ENCODE results near the gene LRIT1. TPM values are rescaled to one million over a fixed set of nuclear protein-coding genes. Genes with fewer than 3 reads are reported as not detected.

The LRIT1 gene
- total and polyA plus RNA-seq, 5 donors: 0.09 TPM; not detected in 4

- 86% methylated on average over 3 of the region's 3 CpGs for WGBS
- intact Hi-C loops (cut with DNase I): no loop called here
- H3K4me1 ChIP-seq (ENCODE audit: control insufficient read depth, insufficient read depth, low read length): no peaks in the 10 kb centered on the region
- no peak for ATAC-seq
- no peak overlapping the region for H3K27ac ChIP-seq (ENCODE audit: low read length)
- no peak for DNase-seq
- no peaks in the 10 kb centered on the region for H3K9me3 ChIP-seq (ENCODE audit: control insufficient read depth, low read length)
- H3K4me3 ChIP-seq (ENCODE audit: low read length): no peak overlapping the region
- no peaks in the 10 kb centered on the region for H3K27me3 ChIP-seq (ENCODE audit: control insufficient read depth, insufficient read depth)
Measured at GRCh38 chr10:84190621-84191020, 50.7 kb downstream of the LRIT1 start.

- Histone ChIP-seq H3K9me3 (ENCODE audit: control insufficient read depth, low read length) (no peaks in the 10 kb centered on the region), H3K27me3 (ENCODE audit: control insufficient read depth, insufficient read depth) (no peaks in the 10 kb centered on the region), H3K4me1 (ENCODE audit: control insufficient read depth, insufficient read depth, low read length) (no peaks in the 10 kb centered on the region), H3K27ac (ENCODE audit: low read length) (no peak overlapping the region), H3K4me3 (ENCODE audit: low read length) (no peak overlapping the region)
- intact Hi-C loops (cut with DNase I): no loop called here
- no peak for DNase-seq
- ATAC-seq: no peak
- 73% methylated on average over 3 of the region's 3 CpGs for WGBS
Measured at GRCh38 chr10:84188815-84189214, 52.5 kb downstream of the LRIT1 start.

DNA sequence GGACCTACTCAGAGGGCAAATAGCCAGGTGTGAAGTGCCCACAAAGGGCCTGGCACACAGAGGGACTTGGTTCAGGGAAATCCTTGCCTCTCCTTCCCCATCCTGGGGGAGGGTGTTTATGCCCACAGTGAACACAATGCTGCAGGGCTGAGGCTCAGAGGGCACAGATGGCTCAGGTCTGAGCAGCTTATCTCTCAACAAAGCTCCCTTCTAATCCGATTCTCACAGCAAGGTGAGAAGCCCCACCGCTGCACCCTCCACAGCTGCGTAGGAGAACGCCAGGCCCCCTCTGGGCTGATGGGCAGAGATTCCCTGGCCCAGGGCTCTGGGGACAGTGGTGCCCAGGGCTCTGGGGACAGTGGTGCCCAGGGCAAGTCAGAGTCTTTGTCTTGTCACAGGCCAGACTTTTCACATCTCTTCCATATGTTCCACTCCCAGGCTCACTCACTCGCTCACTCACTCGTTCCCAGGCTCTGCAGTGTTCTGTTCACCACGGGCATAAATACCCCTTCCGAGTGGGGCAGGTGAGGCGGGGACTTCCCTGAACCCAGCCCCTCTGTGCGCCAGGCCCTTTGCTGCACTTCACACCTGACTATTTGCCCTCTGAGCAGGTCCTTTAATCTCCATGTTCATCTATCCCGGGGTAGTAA lies 55.7 kb downstream of the LRIT1 start:
- Histone ChIP-seq H3K4me1 (ENCODE audit: control insufficient read depth, insufficient read depth, low read length) (no peaks in the 10 kb centered on the region), H3K27me3 (ENCODE audit: control insufficient read depth, insufficient read depth) (no peaks in the 10 kb centered on the region), H3K4me3 (ENCODE audit: low read length) (no peak overlapping the region), H3K27ac (ENCODE audit: low read length) (no peak overlapping the region), H3K9me3 (ENCODE audit: control insufficient read depth, low read length) (no peaks in the 10 kb centered on the region)
- 67% methylated on average over 11 of the region's 11 CpGs for WGBS
- intact Hi-C loops (cut with DNase I): no loop called here
- no peak for ATAC-seq
- no peak for DNase-seq

GRCh38 chr10:84184517-84184916 lies 56.8 kb downstream of the LRIT1 start:
- WGBS: 74% methylated on average over 4 of the region's 4 CpGs
- Histone ChIP-seq H3K4me3 (ENCODE audit: low read length) (no peak overlapping the region), H3K27ac (ENCODE audit: low read length) (no peak overlapping the region), H3K27me3 (ENCODE audit: control insufficient read depth, insufficient read depth) (no peaks in the 10 kb centered on the region), H3K9me3 (ENCODE audit: control insufficient read depth, low read length) (no peaks in the 10 kb centered on the region), H3K4me1 (ENCODE audit: control insufficient read depth, insufficient read depth, low read length) (no peaks in the 10 kb centered on the region)
- peak in 1 of 2 donors; percentile 56 for ATAC-seq
- no peak for DNase-seq
- intact Hi-C loops (cut with DNase I): no loop called here

DNA sequence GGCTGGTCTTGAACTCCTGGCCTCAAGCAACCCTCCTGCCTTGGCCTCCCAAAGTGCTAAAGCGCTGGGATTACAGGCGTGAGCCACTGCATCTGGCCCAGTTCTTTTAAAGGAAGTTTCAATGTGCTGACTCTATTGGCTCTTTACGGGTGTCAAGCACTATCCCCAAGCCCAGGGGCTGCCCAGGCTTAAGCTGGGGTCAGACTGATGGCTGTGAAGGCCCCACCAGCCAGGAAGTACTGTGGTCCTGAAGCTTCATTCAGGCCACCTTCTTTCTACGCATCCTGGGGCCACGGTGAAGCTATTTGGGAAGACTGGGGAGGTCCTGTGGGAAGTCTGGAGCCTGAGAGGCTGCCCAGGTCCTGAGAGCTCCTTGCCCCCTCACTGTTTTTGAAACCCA lies 59.7 kb downstream of the LRIT1 start:
- WGBS: 83% methylated on average over 5 of the region's 5 CpGs
- intact Hi-C loops (cut with DNase I): no loop called here
- no peak overlapping the region for H3K27ac ChIP-seq (ENCODE audit: low read length)
- ATAC-seq: no peak
- H3K4me3 ChIP-seq (ENCODE audit: low read length): no peak overlapping the region
- H3K27me3 ChIP-seq (ENCODE audit: control insufficient read depth, insufficient read depth): no peaks in the 10 kb centered on the region
- DNase-seq: no peak
- no peaks in the 10 kb centered on the region for H3K9me3 ChIP-seq (ENCODE audit: control insufficient read depth, low read length)
- no peaks in the 10 kb centered on the region for H3K4me1 ChIP-seq (ENCODE audit: control insufficient read depth, insufficient read depth, low read length)

Other genes starting within 250 kb of the LRIT1 start
- gene GHITM, start 102.0 kb downstream of the LRIT1 start, total RNA-seq: 100 to 1,000 TPM; 274 to 310 (median 296) TPM
- 430 TPM for gene GHITM, start 102.0 kb downstream of the LRIT1 start, polyA plus RNA-seq
- gene GPR15LG, start 67.7 kb downstream of the LRIT1 start, total RNA-seq: not detected
- gene GPR15LG, start 67.7 kb downstream of the LRIT1 start, polyA plus RNA-seq: not detected
- gene CDHR1, start 47.0 kb downstream of the LRIT1 start, total RNA-seq: 1 to 10 TPM; 2.4 to 9.1 (median 5.3) TPM
- 3.6 TPM for gene CDHR1, start 47.0 kb downstream of the LRIT1 start, polyA plus RNA-seq
- gene LRIT2, start 16.0 kb downstream of the LRIT1 start, total RNA-seq: not detected
- not detected for gene LRIT2, start 16.0 kb downstream of the LRIT1 start, polyA plus RNA-seq
- under 1 TPM in 3 of 4 donors, not detected in 1; 0.36 to 0.79 (median 0.49) TPM for gene RGR, start 3.5 kb upstream of the LRIT1 start, total RNA-seq
- gene RGR, start 3.5 kb upstream of the LRIT1 start, polyA plus RNA-seq: 2.2 TPM
- gene CCSER2, start 87.0 kb upstream of the LRIT1 start, total RNA-seq: 100 to 1,000 TPM; 119 to 176 (median 153) TPM
- gene CCSER2, start 87.0 kb upstream of the LRIT1 start, polyA plus RNA-seq: 30.7 TPM